Measurements from ENCODE around the gene HELZ2.
"Not testable (repeated sequence)": the region's sequence is repeated elsewhere in the genome, so short reads cannot be mapped to it uniquely, and the experiment has no call there.

Gene HELZ2

DNA sequence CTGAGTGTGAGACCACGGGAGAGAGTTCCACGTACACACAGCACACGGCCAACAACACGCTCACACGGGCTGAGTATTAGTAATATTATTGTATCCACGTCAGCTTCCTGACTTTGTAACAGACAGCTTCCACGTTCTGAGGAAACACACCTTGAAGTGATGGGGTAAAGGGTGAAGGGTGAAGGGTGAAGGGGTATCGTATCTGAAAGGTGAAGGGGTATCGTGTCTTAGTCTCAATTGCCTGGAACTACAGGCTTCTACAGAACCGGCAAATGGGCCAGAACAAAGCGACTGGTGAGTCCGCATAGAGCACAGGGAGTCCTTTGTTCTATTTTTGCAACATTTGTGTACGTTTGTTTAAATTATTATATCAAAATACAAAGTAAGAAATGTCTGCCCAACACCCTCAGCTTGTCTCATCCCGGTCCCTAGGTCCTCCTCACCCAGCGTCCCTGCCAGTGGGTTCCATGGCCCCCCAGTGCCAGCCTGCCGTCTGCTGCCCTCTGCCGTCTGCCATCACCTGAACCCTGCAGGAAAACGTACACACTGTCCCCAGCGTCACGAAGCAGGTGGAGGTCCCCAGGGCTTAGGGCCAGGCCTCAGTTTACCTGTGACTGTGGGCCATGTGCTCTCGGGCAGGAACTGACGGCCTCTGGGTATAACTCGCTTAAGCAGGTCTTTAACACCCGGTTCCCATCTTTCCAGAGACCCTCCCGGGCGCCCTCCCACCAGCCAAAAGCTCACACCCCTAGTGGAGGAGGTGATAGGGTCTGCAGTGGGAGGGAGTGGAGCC, 4.4 kb upstream of the HELZ2 start:
- DNase-seq: no peak

DNA sequence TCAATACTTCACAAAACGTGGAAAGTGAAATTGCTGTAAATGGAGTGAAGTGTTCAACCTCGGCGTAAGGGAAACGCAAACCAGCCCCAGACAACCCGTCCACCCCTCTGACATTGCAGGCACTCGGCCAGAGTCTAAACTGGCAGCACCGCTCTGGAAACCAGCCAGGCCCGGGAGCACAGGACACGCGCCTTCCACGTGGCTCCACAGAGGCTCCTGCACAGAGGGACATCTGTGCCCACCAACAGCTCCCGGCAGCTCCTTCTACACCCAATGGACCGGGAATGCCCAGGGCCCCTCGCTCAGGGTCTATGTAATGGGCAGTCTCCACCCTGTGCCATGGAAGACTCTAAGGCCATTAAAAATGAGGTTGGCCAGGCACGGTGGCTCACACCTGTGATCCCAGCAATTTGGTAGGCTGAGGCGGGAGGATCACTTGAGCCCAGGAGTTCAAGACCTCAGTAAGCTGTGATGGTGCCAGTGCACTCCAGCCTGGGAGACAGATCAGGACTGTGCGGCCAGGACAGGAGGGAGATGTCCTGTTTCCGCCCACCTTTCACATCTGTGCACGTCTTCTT, 3.4 kb upstream of the HELZ2 start:
- no peak for DNase-seq

DNA sequence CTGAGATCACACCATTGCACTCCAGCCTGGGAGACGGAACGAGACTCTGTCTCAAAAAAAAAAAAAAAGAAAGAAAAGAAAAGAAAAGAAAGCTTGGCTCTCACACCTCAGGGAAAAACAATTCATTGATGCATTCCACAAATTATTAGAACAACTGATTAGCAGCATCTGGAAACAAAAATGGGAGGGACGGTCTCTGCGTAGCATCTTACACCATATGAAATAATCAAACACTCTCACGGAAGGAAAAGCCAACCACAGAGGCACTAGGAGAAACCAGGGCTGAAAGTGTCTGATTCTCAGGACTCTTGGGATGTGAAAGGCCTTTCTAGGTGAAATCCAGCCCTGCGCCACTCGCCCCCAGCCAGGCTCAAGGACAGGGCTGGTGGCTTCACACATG, 2.3 kb upstream of the HELZ2 start:
- DNase-seq: no peak

DNA sequence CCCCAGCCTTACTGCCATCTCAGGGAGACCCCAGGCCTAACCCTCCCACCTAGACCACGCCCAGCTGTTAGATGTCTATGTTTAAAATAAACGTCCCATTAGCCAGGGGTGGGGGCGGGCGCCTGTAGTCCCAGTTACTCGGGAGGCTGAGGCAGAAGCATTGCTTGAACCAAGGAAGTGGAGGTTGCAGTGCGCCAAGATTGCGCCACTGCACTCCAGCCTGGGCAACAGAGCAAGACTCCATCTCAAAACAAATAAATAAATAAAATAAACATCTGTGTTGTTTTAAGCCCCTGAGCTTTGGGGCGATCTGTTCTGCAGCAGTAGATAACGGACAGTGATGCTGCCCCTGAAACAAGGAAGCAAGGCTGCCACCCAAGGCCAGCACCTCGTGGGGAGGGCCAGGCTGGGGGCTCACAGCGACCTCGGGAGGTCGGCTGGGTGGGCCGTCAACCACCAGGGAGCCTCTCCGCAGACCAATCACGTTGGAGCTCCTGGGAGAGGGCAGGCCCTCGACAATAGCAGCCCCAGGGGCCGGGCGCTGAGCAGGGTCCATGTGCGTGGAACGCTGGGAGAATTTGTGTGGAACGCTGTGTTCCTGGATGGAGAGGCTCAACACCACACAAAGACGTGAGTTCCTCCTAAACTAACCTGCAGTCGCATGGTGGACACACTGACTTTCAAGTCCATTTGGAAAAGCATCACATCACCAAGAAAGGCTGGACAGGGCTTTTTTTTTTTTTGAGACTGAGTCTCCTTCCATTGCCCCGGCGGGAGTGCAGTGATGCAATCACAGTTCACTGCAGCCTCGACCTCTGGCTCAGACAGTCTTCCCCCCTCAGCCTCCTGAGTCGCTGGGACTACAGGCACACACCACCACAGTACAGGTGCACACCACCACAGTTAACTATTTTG, 1.0 kb upstream of the HELZ2 start:
- no peak for DNase-seq

DNA sequence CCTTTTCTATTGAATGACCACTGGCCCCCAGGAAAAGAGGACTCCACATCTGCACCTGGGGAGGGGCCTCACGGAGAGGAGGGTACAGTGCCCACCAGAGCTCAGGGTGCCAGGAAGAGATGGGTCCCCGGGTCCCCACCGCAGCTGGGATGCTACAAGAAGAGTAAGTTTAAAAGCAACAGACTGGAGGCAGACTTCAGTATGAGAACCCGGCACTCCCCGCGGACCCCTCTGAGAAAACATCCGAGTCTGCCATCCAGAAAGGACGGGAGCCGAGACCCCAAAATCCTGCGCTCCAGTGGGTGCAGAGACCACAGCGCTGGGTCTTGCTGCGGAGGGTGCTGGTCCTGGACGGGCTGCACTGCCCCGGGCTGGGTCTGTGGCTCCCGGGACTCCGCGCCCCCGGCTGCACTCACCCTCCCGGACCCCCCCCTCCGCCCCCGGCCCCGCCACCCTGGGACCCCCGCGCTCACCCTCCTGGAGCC, 350 bp downstream of the HELZ2 start:
- DNase-seq: no peak

DNA sequence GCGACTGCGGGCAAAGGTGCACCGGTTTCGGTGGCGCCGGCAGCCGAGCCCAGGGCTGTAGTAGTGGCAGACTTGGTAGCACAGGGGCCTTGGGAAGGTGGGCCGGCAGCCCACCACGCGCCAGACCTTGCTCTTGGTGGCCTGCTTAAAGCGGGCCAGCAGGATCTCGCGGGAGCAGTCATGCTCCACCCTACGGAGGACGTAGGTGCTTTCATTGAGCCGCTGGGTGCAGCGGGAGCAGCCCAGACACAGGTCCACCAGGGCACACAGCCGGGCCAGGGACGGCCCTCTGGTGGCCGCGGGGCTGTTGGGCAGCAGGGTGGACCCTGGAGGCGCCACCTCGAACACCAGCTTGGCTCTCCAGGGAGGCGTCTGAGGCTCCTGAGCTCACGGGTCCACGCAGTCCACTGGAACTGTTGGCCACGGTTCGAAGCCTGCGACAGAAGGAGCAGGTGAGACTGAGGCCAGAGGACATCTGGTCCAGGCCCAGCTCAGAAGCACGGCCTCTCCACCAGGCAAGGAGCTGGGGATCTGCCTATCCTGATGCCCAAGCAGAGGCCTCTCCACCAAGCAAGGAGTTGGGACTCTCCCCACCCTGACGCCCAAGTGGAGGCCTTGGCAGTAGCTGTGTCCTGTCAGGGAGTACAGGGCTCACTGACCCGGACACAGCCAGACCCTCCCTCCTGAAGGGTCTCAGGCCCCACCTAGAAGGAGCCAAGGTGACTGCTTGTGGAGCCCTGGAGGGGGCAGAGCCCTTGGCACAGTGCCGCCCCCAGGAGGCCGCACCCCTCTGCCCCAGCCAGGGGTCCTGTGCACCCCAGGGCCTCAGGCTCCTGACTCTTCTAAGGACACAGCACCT, 1.0 kb downstream of the HELZ2 start:
- no peak for DNase-seq

DNA sequence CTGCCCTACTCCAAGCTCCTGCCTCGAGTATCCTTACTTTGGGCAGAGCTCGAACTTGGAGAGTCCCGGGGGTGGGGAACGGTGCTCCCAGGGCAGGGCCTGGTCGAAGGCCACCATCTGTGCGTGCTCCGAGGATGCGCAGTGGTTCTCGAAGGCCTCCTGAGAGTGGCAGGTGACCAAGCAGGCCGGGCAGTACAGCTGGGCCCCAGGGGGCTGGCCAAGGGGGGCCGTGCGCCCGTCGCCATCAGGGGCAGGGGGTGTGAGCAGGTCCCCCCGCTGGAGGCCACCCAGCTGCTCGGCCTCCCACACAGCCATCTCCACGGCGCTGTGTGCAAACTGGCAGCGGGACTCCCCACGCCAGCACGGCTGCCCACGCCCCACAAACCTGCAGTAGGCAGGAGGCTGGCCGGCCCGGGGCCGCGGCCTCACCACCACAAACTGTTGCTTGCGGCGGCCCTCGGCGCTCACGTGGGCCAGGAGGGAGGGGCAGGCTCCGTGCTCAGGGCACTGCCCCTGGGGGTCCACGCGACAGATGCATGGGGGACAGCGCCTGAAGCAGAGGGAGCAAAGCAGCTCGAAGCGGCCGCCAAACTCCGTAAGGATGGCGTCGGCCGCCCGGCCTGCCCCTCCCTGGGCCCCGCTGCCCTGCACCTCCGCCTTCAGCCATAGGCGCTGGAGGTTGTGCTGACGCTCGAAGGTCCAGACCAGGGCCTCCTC, 1.8 kb downstream of the HELZ2 start:
- DNase-seq: no peak

DNA sequence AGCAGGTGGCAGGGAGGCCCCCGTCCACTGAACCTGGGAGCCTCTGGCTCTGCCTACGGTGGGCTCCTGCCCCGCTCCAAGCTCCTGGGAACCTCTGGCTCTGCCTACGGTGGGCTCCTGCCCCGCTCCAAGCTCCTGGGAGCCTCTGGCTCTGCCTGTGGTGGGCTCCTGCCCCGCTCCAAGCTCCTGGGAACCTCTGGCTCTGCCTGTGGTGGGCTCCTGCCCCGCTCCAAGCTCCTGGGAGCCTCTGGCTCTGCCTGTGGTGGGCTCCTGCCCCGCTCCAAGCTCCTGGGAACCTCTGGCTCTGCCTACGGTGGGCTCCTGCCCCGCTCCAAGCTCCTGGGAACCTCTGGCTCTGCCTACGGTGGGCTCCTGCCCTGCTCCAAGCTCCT, 3.0 kb downstream of the HELZ2 start:
- DNase-seq: not testable (repeated sequence)

DNA sequence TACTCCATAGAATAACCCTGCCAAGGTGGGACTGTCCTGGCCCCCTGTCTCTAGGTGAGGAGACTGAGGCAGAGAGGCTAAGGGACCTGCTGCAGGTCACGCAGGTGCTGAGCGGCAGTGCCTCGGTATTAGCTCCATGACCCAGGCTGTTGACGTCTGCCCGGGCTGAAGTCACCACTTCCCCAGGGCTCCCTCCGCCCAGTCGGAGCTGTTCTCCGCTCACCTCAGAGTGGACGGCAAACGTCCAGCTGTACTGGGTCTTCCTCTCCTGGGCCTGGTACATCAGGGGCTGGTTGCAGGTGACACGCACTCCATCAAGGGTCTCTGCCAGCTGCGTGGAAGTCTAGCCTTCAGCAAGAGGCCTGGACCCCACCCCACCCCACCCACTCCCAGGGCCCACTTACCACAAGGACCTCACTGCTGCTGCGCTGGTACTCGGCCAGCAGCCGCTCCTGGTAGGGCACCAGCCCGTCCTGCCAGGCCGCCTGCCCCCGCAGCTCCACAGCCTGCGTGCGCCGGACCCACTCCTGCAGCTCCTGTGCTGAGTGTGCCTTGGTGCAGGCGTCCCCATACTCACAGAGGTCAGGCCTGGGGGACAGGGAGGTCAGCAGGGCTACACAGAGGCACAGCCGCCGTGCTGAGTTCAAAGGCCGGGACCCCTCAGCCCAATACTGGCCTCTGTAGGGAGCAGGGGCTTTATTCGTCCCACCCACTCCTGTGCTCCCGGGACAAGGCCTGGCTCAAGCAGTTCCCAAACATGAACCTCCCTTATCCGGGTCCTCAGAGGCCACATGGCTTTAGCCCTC, 3.6 kb downstream of the HELZ2 start:
- no peak for DNase-seq

DNA sequence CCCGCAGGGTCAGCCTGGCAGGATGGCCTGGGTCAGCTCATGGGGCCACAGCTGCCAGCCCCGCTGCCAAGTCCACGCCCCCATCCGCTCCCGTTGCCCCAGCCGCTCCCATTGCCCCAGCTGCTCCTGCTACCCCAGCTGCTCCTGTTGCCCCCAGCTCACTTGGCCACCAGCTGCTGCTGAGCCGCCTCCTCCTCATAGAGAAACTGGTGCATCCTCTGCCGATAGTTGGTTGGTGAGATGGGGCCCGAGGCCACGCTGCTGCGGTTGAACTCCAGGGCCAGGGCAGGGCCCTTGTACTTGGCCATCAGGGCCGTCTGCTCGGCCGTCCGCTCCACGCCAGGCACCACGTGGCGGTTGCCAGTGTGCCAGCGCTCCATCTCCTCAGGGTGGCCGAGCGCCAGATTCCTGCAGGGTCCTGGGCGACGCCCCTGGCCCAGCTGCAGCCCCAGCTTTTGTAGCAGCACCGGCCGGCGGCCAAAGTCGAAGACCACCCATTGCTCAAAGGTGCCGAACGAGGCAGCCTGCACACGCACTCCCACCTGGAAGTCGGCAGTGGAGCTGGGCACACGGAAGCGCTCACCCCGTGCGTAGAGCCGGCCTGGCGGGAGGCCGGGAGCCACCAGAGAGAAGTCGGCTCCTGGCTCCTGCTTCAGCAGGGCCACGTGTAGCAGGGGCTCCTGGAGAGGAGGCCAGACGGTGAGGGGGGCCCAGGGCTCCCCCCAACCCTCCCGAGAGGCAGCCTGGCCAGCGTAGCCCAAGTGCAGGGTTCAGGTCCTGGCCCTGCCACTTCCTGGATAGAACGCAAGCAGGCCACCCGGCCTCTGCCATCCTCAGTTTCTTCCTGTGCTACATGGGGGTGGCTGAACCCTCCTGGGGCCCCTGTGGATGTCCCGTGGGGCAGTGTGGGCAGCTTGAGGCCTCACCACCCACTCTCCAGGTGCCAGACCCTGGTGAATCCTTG, 4.8 kb downstream of the HELZ2 start:
- no peak for DNase-seq

DNA sequence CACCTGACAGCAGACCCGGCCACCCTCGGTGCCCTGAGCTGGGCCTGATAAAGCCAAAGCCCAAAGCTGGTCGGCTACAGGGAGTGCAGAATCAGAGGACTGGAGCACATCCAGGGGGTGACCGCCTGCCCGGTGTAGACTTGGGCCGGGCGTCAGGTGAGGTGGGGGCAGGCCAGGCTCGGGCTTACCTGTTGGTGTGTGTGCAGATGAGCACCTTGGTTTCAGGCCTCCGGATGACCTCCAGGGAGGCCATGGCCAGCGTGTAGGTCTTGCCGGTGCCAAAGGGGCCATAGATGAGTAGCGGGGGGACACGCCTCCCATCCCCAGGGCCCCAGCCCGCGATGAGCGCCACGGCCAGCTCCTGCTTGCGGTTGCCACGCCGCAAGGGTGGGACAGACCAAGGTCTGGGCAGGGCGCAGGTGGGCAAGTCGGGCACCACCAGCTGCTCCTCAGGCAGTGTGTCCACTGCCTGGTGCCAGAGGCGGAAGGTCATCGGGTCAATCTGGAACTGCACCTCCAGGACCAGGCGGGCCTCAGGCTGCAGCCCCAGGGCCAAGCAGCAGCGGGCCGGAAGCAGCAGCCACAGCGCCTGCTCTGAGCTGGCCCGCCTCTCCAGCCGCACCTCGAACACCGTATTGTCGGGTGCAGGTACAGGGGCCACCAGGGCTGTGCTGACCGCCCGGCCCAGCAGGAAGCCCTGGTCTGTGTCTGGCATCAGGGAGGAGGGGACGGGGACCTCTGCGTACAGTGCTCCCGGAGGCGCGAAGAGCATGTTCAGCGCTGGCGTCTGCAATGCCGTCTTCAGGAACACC, 5.7 kb downstream of the HELZ2 start:
- DNase-seq: no peak

DNA sequence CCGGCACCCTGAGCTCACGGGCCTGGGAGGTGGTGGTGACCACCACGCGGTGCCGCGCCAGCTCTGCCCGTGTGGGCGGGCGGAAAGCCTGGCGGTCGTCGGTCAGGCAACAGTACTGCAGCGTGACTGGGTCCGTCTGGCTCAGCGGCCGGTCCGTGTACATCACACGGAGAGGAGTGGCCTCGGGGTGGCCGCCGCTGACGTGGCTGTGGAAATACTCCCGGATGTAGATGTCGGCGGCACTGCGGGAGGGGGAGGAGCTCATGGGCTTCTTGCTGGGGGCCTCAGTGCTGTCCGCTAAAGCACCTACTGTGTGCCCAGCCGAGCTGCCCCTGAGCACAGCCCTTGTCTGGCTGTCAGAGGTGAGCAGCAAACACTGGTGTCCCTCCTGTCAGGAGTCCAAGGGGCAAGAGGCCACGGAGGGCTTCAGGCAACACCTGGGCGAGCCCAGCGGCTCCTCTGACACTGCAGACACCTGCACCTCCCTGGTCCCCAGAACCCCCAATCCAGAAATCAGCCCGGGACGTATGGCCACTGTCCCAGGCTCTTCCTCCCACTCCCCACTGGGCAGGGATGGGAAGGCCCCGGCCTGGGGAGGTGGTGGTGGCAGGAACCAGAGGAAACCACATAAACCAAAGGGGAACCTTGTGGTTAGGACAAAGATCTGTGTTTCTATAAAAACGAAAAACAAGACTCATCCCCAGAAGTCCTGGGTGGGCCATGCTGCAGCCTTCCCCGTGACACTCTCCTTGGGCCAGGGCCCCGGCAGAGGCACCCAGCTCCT, 6.5 kb downstream of the HELZ2 start:
- peak; percentile 44 for DNase-seq

DNA sequence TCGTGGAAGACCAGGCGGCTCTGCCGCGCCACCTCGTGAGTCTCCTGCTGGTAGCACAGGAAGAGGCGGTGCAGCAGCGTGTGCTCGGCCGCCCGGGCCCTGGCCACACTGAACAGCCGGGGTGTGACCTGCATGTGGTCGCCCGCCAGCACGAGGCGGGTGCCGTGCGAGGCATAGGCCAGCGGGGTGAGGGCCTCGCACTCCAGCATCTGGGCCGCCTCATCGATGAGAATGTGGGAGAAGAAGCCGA, 7.0 kb downstream of the HELZ2 start:
- no peak for DNase-seq

DNA sequence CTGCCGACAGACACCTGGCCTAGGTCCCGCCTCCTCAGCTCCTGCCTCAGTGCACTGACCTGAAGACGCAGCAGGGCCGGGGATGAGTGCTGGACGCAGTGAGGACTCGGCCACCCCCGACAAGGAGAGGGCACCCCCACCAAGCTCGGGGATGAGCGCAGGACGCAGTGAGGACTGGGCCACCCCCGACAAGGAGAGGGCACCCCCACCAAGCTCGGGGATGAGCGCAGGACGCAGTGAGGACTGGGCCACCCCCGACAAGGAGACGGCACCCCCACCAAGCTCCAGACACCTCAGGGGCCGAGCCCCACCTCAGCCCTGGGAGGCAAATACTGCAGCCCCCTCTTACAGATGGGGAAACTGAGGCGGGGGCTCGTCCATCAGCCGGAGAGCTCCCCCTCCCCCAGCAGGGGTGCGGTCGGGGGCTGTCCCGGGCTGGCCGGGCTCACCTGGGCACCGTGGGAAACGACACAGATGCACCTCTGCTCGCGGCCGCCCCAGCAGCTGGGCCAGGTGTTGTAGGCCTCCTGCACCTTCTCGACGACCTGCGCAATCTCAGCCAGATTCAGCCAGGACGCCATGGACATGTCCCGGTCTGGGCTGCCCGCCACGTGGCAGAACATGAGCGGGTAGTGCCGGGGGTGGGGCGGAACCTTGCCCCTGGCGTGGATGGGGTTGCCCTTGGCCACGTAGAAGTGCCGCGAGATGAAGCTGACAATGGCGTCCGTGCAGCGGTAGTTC, 7.5 kb downstream of the HELZ2 start:
- DNase-seq: no peak

DNA sequence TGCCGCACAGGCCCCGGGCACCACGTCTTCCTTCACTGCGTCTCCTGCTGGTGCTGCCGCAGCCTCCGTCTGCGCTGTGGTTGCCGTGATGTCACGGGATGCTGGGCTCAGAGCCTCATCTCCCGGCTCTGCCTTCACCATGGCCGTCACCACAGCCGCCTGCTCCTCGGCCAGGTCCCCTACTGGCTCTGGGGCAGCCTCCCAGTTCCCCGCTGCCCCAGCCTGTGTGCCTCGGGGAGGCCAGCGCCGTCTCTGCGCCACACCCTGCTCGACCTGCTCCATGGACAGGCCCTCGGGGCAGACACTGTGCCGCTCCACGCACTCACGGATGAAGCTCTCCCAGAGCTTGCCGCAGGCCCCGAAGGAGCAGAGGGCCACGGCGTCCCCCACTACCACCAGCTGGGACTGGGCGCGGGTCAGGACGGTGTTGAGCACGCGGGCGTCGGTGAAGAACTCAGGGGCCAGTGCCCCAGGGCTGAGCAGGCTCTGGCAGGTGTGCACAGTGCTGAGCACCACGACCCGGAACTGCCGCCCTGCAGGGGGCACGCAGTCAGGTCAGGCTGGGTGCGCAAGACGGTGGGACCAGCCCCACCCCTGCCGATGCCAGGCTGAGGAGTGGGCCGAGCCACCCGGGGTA, 8.2 kb downstream of the HELZ2 start:
- no peak for DNase-seq

DNA sequence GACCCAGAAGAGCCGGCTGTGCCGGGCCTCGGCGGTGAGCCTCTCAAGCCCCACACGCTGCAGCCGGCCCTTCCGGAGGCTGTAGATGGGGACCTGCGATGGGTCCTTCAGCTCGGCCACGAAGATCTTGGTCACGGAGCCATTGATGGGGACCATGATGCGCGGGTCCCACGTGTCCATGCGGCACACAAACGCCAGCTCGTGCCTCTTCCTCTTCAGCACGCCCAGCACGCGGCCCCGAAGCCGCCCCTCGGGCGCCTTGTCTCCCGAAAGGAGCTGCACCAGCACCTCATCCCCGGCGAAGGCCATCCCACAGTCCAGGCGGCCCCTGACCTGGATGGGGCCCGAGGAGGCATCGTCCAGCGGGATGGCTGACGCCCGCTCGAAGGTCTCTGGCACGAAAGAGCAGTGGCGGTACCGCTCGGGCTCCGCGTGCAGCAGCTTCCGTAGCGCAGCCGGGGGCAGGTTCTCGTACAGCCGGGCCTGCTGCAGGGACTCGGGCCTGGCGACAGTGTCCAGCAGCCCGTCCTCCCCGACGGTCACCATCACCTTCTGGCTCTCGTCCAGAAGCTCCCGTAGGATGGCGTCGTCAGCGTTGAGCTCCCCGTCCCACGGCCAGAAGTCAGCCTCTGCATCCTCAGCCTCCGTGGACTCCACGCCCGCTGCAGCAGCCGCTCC, 8.9 kb downstream of the HELZ2 start:
- DNase-seq: no peak
